Vagina (tissue), 2 donors: ENCODE data around the gene RYR1.

Experiments used
- POLR2A ChIP-seq, 2 donors: fragments of 450-650 bp; IDR thresholded peaks; one replicate each; pipeline ENCODE4 v1.6.1; 2017; ENCODE audit warnings: antibody characterized with exemption in 2 of 2, mild to moderate bottlenecking in 2 of 2, moderate library complexity in 2 of 2
- POLR2AphosphoS5 ChIP-seq, 2 donors: sonication (generic); formaldehyde crosslinking; IDR thresholded peaks; one replicate each; pipeline ENCODE4 v1.9.0; 2017; ENCODE audit warnings: antibody characterized with exemption in 2 of 2, mild to moderate bottlenecking in 2 of 2, low read depth in 1 of 2; ENCODE audit not compliant: insufficient read depth in 1 of 2
- TF ChIP-seq, protein P1 (sequence below), 3 experiments: fragments of 450-650 bp in 2 of 3; fragments of 200-600 bp in 1 of 3; sonication (generic) in 1 of 3; IDR thresholded peaks; one replicate each; pipeline ENCODE4 v1.5.1; 2017 to 2019; ENCODE audit warnings: antibody characterized with exemption in 3 of 3, mild to moderate bottlenecking in 2 of 3, moderate library complexity in 2 of 3

DNA sequence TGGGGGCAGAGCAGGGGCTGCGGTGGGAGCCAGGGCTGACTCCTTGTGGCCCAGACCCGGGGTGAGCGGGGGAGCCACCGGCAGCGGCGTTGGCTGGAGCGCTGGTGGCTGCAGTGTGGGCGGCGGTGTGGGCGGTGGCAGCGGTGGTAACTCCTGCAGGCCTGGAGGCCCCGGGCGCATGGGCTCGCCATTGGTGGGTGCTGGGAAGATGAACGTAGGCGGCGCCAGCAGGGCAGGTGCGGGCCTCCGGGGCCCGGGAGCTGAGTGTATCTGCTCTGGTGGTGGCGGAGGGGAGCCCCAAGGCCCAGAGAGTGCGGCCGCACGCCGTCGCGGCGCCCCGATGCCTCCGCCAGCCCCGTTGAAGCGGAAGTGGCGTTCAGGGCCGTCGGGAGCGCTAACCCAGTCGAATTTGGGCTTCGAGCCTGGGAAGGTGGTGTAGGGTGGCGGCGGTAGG lies 47.7 kb upstream of the RYR1 start:
- TF ChIP-seq, protein P1, sequence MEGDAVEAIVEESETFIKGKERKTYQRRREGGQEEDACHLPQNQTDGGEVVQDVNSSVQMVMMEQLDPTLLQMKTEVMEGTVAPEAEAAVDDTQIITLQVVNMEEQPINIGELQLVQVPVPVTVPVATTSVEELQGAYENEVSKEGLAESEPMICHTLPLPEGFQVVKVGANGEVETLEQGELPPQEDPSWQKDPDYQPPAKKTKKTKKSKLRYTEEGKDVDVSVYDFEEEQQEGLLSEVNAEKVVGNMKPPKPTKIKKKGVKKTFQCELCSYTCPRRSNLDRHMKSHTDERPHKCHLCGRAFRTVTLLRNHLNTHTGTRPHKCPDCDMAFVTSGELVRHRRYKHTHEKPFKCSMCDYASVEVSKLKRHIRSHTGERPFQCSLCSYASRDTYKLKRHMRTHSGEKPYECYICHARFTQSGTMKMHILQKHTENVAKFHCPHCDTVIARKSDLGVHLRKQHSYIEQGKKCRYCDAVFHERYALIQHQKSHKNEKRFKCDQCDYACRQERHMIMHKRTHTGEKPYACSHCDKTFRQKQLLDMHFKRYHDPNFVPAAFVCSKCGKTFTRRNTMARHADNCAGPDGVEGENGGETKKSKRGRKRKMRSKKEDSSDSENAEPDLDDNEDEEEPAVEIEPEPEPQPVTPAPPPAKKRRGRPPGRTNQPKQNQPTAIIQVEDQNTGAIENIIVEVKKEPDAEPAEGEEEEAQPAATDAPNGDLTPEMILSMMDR (IDR thresholded peaks at IDR 0.05) = no peak
- TF ChIP-seq POLR2AphosphoS5 (IDR thresholded peaks at IDR 0.05; ENCODE audit: insufficient read depth in 1 of 2, low read depth in 1 of 2) (no peak), POLR2A (IDR thresholded peaks at IDR 0.05) (no peak)
